Kidney tubule cell (primary cell): ENCODE data around the gene SGTB.

Source experiments
- DNase-seq: peaks from one replicate; pipeline ENCODE4 v3.0.0-alpha.2; 2018; ENCODE audit warnings: low spot score

Gene SGTB, protein sequence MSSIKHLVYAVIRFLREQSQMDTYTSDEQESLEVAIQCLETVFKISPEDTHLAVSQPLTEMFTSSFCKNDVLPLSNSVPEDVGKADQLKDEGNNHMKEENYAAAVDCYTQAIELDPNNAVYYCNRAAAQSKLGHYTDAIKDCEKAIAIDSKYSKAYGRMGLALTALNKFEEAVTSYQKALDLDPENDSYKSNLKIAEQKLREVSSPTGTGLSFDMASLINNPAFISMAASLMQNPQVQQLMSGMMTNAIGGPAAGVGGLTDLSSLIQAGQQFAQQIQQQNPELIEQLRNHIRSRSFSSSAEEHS

GRCh38 chr5:65721720-65722574 lies at the start of gene SGTB, which contains the start of gene NLN:
TSS of gene SGTB (minus strand) at chr5:65722109. CDS start at chr5:65720807, 1,302 bp downstream.
TSS of gene NLN (plus strand) at chr5:65722205. CDS start at chr5:65722374, 169 bp downstream.
- DNase-seq: peak; percentile 84

DNA sequence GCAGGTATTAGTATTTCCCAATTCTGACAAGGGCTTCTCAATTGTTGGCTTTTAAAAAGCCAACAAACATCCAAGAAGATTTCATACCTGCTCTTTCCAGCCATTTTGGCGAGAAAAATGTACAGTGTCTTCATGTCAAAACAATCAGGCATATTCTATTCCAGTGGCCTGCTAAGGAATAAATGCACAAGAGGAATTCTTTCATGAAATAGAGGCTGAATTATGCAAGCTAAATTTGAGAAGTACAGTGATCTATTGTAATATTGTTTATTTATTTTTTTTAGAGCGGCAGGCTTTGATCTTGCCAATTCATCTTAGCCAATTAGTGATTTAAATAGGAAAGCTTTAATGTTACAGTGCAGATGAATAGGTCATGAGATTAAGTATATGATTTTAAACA lies 49.4 kb upstream of the SGTB start:
- DNase-seq: no peak

DNA sequence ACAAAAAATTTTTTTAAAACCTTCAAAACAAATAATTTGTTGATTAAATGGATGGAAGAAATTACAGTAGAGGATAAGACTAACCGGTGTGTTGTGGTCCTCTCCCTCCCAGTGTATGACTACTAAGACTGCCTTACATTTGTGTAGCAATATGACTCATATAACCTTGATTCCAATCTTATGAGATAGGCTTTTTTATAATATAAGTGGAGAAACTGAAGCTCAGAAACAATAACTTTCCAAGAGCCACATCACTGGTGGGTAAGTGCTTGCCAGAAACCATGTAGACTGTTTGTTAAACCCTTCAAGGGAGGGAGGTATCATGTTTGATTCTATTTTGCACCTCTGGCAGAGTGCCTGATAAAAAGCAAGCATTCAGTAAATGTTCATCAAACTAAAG lies 47.6 kb upstream of the SGTB start:
- DNase-seq: peak; percentile 91

- no peak for DNase-seq
Observed at GRCh38 chr5:65768723-65769346, 46.9 kb upstream of the SGTB start.

- no peak for DNase-seq
Observed at GRCh38 chr5:65767565-65767964, 45.7 kb upstream of the SGTB start.

GRCh38 chr5:65766781-65767180 lies 44.9 kb upstream of the SGTB start:
- DNase-seq: no peak

DNA sequence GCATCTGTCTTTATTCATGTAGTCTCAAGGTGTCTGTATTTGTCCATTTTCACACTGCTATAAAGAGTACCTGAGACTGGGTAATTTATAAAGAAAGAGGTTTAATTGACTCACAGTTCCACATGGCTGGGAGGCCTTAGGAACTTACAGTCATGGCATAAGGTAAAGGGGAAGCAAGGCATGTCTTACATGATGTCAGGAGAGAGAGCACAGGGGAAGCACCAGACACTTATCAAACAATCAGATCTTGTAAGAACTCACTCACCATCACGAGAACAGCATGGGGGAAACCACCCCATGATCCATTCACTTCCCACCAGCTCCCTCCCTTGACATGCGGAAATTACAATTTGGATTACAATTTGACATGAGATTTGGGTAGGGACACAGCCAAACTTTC lies 44.3 kb upstream of the SGTB start:
- no peak for DNase-seq

DNA sequence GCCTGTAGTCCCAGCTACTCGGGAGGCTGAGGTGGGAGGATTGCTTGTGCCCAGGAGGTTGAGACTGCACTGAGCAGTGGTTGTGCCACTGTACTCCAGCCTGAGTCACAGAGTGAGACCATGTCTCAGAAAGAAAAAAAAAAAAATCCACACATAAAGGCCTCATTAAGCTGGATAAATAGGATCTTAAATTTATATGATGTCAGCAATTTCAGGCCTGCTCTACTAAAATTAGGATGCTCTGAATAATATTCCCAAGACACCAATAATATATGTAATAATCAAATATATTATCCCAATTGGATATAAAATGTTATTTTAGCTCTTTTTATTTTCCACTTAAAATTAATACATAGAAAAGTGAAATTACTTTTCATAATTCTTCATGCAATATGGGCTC lies 43.7 kb upstream of the SGTB start:
- no peak for DNase-seq

GRCh38 chr5:65762234-65762633 lies 40.3 kb upstream of the SGTB start:
- DNase-seq: no peak

DNA sequence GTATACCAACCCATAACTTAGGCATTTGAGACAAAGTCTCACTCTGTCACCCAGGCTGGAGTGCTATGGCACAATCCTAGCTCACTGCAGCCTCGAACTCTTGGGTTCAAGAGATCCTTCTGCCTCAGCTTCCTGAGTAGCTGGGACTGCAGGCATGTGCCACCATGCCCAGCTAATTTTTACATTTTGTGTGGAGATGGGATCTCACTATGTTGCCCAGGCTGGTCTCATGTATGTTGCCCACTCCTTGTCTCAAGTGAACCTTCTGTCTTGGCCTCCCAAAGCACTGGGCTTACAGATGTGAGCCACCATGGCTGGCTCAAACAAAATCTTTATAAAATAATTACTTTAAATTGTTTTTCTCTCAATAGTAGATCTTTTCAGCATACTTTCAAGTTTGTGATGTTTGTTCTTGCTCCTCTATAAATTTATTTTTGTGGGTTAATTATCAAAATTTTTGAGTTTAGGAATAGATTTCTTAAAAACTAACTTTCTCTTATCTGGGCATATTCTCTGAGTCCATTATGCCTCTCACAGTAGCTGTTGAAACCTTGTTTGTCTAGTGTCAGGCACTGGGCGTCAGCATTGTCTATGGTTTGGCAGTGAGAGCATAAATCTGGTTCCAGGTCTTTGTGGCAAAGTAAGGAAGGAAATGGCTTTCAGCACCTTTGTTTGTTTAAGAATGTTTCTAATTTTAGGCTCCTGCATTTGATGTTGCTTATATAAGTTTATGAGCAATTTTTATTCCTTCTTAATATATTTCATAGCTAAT lies 38.8 kb upstream of the SGTB start:
- DNase-seq: peak; percentile 23

DNA sequence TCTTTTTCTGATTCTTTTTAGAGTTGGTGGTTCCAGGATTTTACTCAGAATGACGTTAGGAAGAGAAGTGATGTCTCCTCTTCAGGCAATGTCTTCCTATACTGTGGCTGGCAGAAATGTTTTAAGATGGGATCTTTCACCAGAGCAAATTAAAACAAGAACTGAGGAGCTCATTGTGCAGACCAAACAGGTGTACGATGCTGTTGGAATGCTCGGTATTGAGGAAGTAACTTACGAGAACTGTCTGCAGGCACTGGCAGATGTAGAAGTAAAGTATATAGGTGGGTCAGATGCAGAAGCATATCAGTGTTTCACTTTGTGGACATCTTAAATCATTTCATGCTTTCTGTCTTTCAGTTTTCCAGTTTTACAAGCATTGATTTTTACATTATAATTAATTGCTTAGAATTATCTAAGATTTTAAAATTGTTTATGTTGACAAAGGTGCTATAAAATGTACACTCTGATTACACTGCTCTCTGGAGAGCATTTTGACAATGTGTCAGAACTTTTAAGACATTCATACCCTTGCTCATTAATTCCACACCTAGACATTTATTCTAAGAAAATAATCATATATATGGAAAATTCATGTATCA lies 36.7 kb upstream of the SGTB start:
- DNase-seq: peak; percentile 45

DNA sequence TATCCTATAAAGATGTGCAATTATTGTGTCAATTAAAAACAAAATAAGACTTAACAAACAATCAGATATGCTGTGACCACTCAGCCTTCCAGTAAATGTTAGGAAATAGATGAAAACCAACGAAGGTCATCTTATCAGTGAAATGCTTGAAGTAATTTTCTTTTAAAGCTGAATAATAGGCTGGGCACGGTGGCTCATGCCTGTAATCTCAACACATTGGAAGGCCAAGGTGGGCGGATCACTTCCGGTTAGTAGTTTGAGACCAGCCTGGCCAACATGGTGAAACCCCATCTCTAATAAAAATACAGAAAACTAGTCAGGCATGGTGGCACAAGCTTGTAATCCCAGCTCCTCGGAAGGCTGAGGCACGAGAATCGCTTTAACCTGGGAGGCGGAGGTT lies 31.3 kb upstream of the SGTB start:
- no peak for DNase-seq

GRCh38 chr5:65750938-65751337 lies 29.0 kb upstream of the SGTB start:
- no peak for DNase-seq

- DNase-seq: no peak
Observed at GRCh38 chr5:65749956-65750355, 28.0 kb upstream of the SGTB start.

- no peak for DNase-seq
Observed at GRCh38 chr5:65749221-65749844, 27.4 kb upstream of the SGTB start.

DNA sequence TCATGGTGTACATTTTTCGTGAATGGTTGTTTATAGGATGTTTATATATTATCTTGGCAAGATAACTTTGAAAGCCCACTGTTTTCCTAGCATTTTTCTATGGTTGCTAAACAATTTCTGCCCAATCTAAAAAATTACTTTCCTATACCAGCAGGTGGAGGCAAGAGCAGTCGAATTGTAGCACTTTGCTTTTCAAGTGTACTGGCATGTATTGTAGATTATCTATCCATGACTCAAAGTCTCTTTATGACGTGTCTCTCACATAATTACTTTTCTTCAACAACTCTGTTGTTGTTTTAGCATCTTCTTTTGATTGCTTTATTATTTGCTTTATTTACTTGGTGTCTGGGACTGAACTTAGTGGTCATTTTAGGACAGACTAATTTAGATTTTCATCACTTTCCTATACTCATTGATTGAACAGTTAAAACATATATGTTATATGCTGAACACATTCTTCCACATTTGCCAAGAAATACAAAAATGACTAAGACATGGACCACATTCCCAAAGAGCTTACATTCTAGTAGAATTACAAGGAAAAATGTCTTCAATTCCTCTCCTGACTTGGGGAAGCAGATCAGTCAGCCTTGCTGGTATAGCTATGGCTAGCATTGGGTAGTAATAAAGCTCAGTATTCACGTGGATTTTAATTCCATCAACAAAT lies 20.8 kb upstream of the SGTB start:
- DNase-seq: peak; percentile 81

GRCh38 chr5:65739162-65739561 lies 17.3 kb upstream of the SGTB start:
- DNase-seq: no peak

DNA sequence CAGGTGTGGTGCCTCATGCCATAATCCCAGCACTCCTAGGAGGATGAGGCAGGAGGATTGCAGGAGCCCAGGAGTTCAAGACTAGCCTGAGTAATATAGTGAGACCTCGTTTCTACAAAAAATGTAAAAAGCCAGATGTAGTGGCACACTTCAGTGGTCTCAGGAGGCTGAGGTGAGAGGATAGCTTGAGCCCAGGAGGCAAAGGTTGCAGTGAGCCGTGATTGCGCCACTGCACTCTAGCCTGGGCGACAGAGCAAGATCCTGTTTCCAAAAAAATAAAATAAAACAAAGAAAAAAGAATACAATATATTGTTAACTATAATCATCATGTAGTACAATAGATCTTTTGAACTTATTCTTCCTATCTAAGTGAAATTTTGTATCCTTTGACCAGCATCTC lies 16.4 kb upstream of the SGTB start:
- no peak for DNase-seq

DNA sequence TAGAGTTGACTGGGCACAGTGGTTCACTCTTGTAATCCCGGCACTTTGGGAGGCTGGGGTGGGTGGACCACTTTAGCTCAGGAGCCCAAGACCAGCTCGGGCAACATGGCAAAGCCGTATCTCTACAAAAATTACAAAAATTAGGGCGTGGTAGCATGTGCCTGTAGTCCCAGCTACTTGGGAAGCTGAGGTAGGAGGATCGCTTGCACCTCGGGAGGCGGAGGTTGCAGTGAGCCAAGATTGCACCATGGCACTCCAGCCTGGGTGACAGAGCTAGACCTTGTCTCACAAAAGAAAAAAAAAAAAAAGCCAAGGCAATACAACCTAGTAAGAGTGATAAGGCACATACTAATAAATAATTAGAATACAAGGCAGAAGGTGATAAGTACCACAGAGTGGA lies 15.9 kb upstream of the SGTB start:
- DNase-seq: no peak

GRCh38 chr5:65736011-65736410 lies 14.1 kb upstream of the SGTB start:
- DNase-seq: no peak

GRCh38 chr5:65734921-65735320 lies 13.0 kb upstream of the SGTB start:
- DNase-seq: no peak
